ENCODE results near the gene ANP32B.
"Not testable (repeated sequence)": the region's sequence is repeated elsewhere in the genome, so short reads cannot be mapped to it uniquely, and the experiment has no call there.

The ANP32B gene

DNA sequence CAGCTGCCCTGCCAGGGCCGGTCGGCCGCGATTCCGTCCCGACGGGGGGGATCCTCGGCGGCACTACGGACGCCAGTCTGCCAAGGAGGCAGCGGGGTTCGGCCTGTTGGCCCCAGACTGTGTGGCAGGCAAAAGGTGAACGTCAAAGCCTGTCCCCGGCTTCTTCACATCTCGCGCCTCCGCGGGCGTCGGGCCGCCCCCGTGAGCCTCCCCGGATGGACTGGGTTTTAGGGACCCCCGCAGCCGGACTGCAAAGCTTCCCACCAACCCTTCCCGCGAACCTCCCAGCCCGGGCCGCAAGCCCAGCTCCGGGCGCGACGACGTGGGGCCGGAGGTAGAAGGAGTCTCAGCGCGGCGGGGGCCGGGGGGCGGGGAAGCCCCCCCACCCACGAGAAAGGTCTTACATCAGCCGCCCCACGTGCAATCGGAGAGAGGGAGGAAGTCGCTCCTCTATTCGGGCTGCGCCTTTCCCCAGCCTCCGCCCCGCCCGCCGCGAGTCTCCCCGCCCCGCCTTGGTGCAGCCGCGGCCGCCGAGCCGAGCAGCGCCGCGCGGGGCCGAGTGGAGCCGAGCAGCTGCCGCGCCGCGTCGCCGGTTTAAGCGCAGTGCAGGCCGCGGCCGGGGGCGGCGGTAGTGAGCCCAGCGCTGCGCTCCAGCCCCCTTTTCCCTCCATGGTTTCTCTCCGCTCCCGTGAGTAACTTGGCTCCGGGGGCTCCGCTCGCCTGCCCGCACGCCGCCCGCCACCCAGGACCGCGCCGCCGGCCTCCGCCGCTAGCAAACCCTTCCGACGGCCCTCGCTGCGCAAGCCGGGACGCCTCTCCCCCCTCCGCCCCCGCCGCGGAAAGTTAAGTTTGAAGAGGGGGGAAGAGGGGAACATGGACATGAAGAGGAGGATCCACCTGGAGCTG is at the start of gene ANP32B:
ANP32B (plus strand) TSS at position 659 of the 906 bp plus-strand sequence; CDS start at position 874, 215 bp downstream.
- DNase-seq, result peak; percentile 83 to 85

DNA sequence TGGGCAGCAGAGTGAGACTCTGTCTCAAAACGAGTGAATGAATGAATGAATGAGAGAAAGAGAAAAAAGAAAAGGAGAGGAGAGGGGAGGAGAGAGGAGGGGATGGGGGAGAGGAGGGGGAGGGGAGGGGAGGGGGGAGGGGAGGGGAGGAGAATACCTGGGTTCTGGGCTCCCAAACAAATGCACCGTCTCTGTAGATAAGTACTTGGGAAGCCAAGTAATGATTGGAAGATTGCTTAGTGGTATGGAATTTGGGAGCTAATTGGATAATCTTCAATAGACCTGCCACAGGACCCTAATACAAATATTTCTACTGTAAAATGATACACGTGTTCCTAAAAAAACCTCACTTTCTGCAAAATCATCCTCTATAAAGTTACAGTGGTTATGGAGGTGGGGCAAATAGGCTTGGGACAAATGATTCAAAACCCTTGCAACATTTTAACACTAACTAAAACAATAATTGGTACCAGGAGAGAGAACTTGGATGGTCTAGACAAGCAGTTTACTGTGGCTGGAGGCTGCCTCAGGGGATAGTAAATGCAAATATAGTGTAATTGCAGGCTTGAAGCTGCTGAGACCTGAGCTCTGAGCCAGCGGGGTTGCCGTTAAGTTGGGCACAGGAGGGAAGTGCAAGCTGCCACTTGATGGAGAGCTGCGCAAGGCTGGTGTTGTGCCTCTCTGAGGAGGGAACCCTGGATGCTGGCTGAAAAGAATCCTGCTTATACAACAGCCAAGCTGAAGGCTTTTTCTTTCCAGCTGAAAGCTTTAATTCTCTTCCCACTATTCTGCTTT is 48.6 kb upstream of the ANP32B start:
- DNase-seq, result no peak

DNA sequence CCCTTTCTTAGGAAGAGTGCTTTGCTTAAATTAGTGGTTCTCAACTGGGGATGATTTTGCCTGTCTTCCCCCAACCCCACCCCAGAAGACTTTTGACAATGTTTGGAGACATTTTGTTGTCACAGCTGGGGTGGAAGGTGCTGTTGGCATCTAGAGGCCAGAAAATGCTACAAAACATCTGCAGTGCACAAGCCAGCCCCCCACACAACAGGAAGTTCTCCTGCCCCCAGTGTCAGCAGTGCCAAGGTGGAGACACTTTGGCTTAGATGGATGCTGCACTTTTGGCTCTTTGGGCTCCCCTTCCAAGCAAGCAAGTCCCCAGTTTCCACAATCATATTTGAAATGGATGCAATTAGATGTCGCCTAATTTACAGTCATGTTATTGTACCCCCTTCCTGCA is 47.9 kb upstream of the ANP32B start:
- DNase-seq, result no peak

DNA sequence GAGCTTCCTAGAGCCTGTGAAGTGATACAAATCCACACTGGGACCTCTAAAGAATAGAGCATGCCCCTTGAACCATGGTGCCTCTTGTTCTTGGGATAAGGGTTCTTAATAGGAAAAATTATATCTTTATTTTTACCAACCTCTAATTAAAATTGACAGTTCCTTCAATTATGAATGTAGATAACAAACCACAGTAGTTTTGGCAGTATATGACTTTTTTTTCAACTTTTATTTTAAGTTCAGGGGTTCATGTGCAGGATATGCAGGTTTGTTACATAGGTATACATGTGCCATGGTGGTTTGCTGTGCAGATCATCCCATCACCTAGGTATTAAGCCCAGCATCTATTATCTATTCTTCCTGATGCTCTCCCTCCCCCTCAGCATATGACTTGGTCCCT is 46.1 kb upstream of the ANP32B start:
- no peak for DNase-seq

DNA sequence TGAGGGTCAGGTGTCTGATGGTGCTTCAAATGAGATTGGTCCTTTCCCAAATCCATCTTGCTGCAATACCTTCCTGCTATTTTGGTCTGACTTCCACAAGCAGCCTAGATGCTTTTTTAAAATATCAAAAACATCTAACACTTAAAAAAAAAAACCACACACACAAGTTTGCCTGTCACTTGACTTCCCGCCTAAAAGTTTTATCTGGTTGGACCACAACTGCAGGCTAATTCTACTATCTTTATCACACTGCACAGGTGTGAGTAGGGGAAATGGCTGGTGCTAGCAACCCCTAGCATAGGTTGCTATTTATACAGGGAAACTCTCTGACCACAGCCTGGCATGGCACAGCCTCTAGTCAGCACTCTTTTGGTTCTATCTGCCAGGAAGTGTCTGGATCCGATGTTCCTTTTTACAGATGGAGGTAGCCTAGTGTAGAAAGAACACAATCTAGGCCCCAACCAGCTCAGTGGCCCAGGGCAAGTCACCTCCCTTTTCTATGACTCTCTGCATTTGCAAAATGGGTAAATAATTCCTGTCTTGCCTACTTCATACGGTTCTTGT is 45.0 kb upstream of the ANP32B start, which contains the start of gene HEMGN:
HEMGN (minus strand) TSS at position 92 of the 564 bp plus-strand sequence; CDS start at position 56, 36 bp downstream.
- no peak for DNase-seq

DNA sequence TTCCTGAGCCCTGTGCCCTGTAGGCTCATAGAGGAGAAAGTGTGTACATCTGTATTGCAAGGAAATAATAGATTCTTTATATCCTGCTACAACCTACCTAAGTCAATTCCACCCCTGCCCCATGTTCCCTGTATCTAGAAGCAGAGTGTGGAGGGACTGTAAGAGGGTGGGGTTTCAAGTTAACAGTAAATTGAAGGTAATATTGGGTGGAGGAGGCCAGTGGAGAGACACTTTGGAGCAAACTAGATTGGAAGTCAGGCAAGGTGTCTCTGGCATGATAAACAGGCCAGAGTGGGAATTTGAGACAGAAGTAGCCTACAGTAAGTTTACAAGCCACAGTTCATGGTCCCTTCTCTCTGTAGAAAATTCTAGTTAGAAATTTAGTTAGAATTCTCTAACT is 42.9 kb upstream of the ANP32B start:
- DNase-seq, result no peak

DNA sequence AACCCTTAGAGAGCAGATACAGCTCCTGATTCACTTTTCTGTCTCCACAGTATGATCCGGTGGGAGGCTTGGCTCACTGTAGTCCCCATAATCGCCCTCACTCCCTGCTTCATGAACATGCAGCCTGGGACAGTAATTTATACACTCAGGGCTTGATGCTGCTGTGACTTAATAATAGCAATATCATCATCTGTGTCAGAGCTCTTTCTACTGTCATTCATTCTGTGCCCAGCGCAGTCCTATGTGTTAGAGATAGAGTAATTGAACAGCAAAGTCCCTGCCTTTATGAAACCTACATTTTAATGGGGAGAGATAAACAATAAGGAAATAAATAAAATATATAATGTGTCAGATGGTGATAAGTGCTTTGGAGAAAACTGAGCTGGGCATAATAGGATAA is 42.4 kb upstream of the ANP32B start:
- no peak for DNase-seq

DNA sequence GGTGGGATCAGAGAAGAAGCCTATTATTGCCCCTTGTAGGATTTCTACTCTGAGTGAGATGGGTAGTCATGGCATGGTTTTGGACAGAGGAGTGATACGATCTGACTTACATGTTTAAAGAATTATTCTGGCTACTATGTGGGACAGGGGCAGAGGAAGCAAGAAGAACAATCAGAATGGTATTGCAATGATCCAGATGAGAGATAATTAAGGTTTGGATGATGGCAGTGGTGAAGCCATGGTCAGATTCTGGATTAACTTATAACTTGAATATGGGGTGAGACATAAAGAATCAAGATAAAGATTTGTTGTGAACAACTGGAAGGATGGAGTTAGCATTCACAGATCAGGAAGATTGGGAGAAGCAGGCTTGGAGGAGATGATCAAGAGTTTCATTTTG is 41.8 kb upstream of the ANP32B start:
- no peak for DNase-seq

DNA sequence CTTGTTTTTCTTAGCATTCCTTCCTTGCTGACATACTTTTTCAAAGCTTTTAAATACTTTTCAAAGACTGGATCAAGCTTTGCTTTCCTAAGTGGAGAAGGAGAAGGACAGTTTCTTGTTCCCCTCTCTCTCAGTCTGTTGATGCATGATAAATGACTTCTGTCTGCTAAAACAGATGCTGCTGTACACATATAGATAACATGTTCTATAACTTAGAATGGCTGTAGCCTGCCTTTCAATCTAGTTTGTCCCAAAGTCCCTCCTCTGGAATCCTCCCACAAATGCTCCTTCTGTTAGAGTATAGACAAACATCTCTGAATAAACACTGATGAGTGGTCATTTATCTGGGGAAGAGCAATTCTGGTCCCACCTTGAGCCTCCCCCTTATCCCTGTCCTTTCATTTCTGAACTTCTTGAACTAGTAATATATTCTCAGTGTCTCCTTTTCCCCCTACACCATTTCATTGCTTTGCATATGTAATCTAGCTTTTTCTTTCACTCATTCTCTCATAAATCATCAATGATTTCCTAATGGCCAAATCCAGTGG is 39.8 kb upstream of the ANP32B start:
- DNase-seq, result no peak

DNA sequence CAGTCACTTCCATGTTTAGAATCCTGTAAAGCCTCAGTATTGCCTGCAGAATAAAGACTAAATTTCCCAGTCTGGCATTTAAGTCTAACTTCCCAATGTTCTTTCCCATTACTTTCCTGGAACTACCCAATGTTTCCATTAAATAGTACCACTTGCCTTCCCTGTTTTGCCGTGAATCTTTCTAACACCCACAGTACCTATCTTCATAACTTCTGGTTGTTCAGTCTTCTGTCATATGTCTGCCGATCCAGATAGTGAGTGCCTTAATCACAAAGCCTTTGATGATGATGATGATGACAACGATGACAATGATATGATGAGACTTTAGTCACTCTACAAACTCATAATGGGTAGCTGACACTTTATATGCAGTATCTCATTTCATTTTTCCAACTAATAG is 38.5 kb upstream of the ANP32B start:
- no peak for DNase-seq

DNA sequence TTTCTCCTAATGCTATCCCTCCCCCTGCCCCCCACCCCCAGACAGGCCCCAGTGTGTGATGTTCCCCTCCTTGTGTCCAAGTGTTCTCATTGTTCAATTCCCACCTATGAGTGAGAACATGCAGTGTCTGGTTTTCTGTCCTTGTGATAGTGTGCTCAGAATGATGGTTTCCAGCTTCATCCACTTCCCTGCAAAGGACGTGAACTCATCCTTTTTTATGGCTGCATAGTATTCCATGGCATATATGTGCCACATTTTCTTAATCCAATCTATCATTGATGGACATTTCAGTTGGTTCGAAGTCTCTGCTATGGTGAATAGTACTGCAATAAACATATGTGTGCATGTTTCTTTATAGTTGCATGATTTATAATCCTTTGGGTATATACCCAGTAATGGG is 37.7 kb upstream of the ANP32B start:
- not testable (repeated sequence) for DNase-seq

DNA sequence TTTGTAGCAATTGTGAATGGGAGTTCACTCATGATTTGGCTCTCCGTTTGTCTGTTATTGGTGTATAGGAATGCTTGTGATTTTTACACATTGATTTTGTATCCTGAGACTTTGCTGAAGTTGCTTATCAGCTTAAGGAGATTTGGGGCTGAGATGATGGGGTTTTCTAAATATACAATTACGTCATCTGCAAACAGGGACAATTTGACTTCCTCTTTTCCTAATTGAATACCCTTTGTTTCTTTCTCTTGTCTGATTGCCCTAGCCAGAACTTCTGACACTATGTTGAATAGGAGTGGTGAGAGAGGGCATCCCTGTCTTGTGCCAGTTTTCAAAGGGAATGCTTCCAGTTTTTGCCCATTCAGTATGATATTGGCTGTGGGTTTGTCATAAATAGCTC is 36.0 kb upstream of the ANP32B start:
- not testable (repeated sequence) for DNase-seq

DNA sequence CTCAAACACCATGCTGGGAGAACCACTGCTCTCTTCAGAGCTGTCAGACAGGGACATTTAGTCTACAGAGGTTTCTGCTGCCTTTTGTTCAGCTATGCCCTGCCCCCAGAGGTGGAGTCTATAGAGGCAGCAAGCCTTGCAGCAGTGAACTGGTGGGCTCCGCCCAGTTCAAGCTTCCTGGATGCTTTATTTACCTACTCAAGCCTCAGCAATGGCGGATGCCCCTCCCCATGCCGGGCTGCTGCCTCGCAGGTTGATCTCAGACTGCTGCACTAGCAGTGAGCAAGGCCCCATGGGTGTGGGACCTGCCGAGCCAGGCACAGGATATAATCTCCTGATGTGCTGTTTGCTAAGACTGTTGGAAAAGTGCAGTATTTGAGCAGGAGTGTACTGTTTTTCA is 32.3 kb upstream of the ANP32B start:
- not testable (repeated sequence) for DNase-seq

DNA sequence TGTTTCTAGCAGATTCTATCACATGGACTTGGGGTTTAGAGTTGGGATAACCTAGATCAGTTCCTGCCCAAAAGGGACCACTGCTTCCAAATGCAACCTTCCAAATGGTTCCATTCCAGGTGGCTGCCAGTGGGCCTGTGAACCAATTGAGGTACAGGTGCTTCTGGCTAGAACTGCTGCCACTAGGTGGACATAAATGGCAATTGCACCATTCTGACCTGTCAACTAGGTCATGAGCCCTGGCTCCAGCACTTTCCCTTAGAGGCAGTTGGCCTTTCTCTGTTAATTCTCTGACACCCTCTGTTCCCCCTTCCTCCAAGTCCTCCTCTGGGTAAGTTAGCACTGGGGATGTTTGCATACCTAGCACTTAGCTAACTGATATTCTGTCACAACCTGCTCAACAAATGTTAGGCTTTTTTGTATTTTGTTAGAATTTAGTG is 28.6 kb upstream of the ANP32B start:
- peak in 1 of 2 experiments; percentile 41 for DNase-seq

DNA sequence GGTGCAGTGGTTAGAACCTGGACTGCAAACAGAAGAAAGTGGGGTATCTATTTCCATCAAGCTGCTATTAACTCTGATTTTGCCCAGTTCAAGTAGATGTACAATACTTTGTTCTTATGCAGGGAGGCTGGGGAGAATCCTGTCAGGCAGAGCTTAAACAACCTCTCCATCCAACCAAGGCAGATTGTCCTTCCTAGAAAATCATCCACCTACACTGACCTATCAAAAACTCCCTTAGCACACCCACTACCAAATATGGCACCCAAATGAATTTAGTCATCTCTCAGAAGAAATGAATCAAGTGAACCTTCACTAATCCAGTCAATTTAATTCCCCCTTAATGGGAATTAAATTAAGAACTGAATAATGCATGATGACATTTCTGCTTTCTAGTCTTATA is 26.8 kb upstream of the ANP32B start:
- no peak for DNase-seq

DNA sequence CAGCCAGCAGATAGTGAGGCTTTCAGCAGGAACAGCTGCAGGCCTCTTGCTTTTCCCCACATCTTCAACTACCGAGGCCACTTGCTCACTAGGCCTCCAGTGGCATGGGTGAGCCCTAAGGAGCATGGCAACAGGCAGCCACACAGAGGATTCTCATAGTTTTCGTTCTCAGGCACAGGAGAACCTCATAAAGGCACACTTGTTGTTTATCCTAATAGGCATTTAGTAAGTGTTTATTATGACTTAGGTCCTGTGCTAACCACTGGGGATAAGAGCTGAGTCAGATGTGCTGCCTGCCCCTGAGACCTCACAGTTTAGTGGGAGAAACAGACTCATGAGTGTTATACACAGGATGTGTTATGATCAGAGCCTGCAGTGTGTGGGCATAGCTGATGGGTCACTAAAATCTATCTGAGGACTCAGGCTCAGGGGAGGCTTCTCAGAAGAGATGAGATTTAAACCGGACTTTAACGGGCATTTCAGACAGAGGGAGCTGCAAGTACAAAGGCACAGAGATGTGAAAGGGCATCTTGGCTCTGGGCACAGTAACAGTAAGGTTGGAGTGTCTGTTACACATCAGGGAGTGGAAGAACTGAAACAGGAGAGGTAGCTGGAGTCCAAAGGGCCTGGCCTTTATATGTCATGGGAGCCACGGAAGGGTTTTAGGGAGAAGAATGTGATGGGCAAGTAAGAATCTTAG is 24.2 kb upstream of the ANP32B start:
- DNase-seq, result no peak

DNA sequence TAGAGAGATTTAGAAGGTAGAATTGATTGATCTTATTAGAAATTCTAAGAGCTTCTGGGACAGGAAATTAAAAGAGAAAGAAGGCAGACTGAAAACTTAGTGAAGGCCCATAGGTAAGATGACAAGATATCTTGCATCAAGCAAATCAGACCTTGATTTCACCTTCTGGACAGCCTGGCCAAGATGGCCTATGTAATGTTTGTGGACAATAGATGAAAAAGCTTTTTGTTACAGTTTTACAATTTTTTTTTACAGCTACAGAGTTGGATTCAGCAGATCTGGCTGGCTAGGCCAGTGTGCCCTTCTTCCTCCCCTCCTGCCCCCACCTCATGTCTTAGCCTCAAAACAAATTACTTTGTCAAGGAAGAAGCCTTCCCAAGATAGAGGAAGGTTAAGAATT is 23.6 kb upstream of the ANP32B start:
- DNase-seq, result no peak

DNA sequence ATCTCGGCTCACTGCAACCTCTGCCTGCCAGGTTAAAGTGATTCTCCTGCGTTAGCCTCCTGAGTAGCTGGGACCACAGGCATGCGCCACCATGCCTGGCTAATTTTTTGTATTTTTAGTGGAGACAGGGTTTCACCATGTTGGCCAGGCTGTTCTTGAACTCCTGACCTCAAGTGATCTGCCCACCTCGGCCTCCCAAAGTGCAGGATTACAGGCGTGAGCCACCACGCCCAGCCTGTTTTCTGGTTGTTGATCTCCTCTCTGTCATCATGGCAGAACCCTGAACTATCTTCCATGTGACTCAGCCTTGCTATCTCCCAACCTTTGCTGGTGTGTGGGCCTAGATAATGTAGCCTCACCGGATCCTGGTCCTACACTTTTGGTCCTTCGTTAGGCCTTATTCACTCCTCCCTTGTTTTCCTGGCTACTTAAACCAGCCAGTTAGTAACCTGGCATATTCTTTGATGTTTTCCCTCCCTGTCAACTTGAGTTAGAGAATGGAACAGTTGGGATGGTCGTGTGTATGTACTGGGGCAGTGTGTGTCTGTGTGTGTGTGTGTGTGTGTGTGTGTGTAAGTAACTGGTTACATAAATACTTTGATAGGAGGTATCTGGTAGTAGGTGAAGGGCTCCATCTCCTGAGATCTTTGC is 22.3 kb upstream of the ANP32B start:
- not testable (repeated sequence) for DNase-seq

DNA sequence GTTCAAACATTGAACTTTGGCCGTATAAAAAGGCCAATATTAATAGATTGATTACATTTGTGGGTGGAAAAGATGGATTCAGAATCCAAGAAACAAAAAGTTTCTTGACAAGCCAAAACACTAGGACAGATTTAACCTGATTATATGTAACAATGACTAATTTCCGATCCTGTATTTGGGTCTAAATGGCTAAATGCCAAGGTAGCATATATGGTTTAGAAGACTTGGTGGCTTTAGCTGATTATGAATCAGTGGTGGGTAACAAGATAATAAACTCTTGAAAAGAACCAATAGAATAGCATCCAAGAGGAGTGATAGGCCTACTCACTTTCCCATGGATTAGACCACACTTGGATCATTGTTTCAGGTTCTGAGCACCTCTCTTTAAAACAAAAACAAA is 21.8 kb upstream of the ANP32B start:
- DNase-seq, result no peak

DNA sequence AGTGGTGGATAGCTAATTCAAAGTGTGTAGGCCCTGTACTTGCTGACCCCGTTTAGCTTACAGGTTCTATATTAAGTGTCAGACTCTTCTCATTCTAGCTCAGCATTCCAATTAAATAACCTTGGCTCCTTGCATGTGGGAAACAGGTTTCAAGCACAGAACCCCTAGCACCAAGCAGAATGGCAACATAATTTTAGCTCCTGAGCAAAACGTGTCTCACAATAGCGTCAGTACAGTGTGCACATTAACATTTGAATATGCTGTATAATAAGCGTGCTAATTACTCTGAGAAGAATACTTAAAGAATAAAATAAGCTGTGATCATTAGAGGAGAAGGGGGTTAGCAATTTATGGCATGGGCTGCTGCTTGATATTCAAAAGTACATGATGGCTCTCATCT is 21.0 kb upstream of the ANP32B start:
- DNase-seq, result no peak

DNA sequence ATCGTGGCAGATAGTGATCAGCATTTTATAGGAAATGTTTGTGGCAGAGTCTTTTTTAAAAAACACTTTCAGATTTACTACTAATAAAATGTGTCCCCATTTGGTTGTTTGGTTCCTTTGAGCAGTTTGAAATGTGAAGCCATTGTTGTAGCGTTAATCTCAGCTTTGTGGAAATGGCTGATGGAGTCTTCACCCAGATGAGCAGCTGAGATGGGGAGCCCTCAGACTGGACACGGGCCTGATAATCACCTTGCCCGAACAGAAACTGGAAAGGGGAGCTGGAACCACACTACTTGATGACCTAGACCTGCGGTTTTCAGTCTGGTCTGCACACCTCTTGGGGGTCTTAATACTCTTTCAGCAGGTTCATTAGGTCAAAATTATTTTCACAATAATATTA is 20.6 kb upstream of the ANP32B start:
- no peak for DNase-seq

DNA sequence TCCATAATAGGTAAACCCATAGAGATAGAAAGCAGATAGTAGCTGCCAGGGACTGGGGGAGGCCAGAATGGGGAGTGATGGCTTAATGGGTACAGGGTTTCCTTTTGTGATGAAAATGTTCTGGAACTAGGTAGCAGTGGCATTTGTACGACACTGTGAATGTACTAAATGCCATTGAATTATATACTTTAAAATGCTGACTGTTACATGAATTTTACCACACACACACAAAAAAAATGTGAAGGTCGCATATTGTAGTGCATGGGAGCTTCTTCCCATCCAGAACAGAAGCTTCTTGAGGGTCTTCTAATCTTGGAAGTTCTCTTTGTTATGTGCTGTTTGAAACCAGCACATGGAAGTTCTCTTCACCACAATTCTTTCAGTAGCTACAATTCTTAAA is 19.9 kb upstream of the ANP32B start:
- DNase-seq, result no peak
